PC-3 (cell line): ENCODE measurements around the gene SLC25A21. TPM values are rescaled to one million over a fixed set of nuclear protein-coding genes. Genes with fewer than 3 reads are reported as not detected.

Source experiments
- ATAC-seq: fragments of 200-7000 bp; cut with Tn5 transposase; 2 replicates; pipeline ENCODE4 v1.9.1; 2020; ENCODE audit warnings: mild to moderate bottlenecking, moderate library complexity
- BruUV-seq: library from RNA; stranded (reverse); fragments of 400-500 nt; replicated peaks from 2 replicates; lab custom pipeline; 2021; lab: Mats Ljungman, UMichigan
- CTCF ChIA-PET: fragments of 300-600 bp; sonication (Branson Sonifier 250); formaldehyde crosslinking; loops from one replicate; lab custom pipeline; 2022; ENCODE audit warnings: antibody characterized with exemption; lab: Charles Lee
- POLR2A ChIA-PET: fragments of 300-600 bp; sonication (Branson Sonifier 250); formaldehyde crosslinking; loops from one replicate; lab custom pipeline; 2022; ENCODE audit warnings: antibody characterized with exemption; ENCODE audit not compliant: unreplicated experiment; lab: Charles Lee
- DNase-seq: peaks from one replicate; pipeline ENCODE4 v3.0.0-alpha.2; 2015
- H2AFZ ChIP-seq: fragments of 300-600 bp; sonication (generic); 2 replicates; pipeline ENCODE4 v1.6.0; 2016; ENCODE audit warnings: antibody characterized with exemption, low read length
- H3F3A ChIP-seq: fragments of 300-600 bp; sonication (generic); one replicate; pipeline ENCODE4 v1.6.0; 2017; ENCODE audit warnings: antibody characterized with exemption, low read length, control low read depth, mild to moderate bottlenecking; ENCODE audit not compliant: unreplicated experiment
- H3K27ac ChIP-seq: fragments of 300-600 bp; sonication (generic); 2 replicates; pipeline ENCODE4 v1.5.1; 2016; ENCODE audit warnings: mild to moderate bottlenecking, low read length
- H3K27me3 ChIP-seq: fragments of 300-600 bp; sonication (generic); 2 replicates; pipeline ENCODE4 v1.6.1; 2016; ENCODE audit warnings: low read length, mixed read lengths
- H3K36me3 ChIP-seq: fragments of 300-600 bp; sonication (generic); 2 replicates; pipeline ENCODE4 v1.6.1; 2016; ENCODE audit warnings: low read depth, mixed run types, low read length, mixed read lengths
- H3K4me1 ChIP-seq: fragments of 300-600 bp; sonication (generic); 2 replicates; pipeline ENCODE4 v1.5.1; 2016; ENCODE audit warnings: low read length; ENCODE audit not compliant: insufficient read depth
- H3K4me2 ChIP-seq: fragments of 300-600 bp; sonication (generic); 2 replicates; pipeline ENCODE4 v1.6.0; 2016; ENCODE audit warnings: low read length
- H3K4me3 ChIP-seq: fragments of 300-600 bp; sonication (generic); 2 replicates; pipeline ENCODE4 v1.5.1; 2016; ENCODE audit warnings: mild to moderate bottlenecking, low read length, mixed read lengths
- H3K79me2 ChIP-seq: fragments of 300-600 bp; sonication (generic); 2 replicates; pipeline ENCODE4 v1.6.1; 2017; ENCODE audit warnings: low read length, mixed read lengths
- H3K9ac ChIP-seq: fragments of 300-600 bp; sonication (generic); 2 replicates; pipeline ENCODE4 v1.6.0; 2016; ENCODE audit warnings: mild to moderate bottlenecking, low read length
- H3K9me2 ChIP-seq: fragments of 300-600 bp; sonication (generic); replicated peaks from 2 replicates; pipeline ENCODE4 v1.6.1; 2016; ENCODE audit warnings: mixed run types, low read length, mixed read lengths
- H3K9me3 ChIP-seq: fragments of 300-600 bp; sonication (generic); 2 replicates; pipeline ENCODE4 v1.6.1; 2016; ENCODE audit warnings: low read length, mixed read lengths
- H4K20me1 ChIP-seq: fragments of 300-600 bp; sonication (generic); 2 replicates; pipeline ENCODE4 v1.6.1; 2016; ENCODE audit warnings: low read length, mixed read lengths
- CTCF ChIP-seq: fragments of 300-600 bp; sonication (generic); conservative IDR thresholded peaks from 2 replicates; pipeline ENCODE4 v1.5.1; 2017; ENCODE audit warnings: antibody characterized with exemption, low read depth, mild to moderate bottlenecking, low read length
- EZH2 ChIP-seq: fragments of 300-600 bp; sonication (generic); IDR thresholded peaks from one replicate; pipeline ENCODE4 v1.6.1; 2017; ENCODE audit warnings: antibody characterized with exemption, mild to moderate bottlenecking, low read length; ENCODE audit not compliant: unreplicated experiment
- EZH2phosphoT487 ChIP-seq: fragments of 300-600 bp; sonication (generic); IDR thresholded peaks from 2 replicates; pipeline ENCODE4 v1.6.1; 2018; ENCODE audit warnings: mild to moderate bottlenecking, antibody characterized with exemption, low read length, borderline replicate concordance
- intact Hi-C: fragments of 100-400 bp; cut with micrococcal nuclease; formaldehyde crosslinking; loops from 2 replicates; pipeline ENCODE4 v1.9.0; 2023
- total RNA-seq: library from RNA; depleted of rRNA; stranded (reverse); fragments of >200 nt; gene quantifications from 2 replicates; pipeline ENCODE4 v1.2.3, GENCODE V29; 2014

SLC25A21 gene
- total RNA-seq, 1 experiment from 2014 or later = 0.87 TPM

- no peak overlapping the region for H3K27ac ChIP-seq
- no peak overlapping the region for H2AFZ ChIP-seq
- no peak overlapping the region for H3K4me3 ChIP-seq
- no peak overlapping the region for H3K4me2 ChIP-seq
- ATAC-seq (no peak), DNase-seq (no peak)
- H3K36me3 ChIP-seq = no peaks in the 10 kb centered on the region
- H3K79me2 ChIP-seq = no peaks in the 10 kb centered on the region
- intact Hi-C loops = no loop called here
- POLR2A ChIA-PET = no interaction called here
- H3K4me1 ChIP-seq = peaks cover 5% of the 10 kb centered on the region; the same call in 1 of the 2 replicates
- no TSS peak for BruUV-seq
- no peaks in the 10 kb centered on the region for H3K9me3 ChIP-seq
- no peaks in the 10 kb centered on the region for H3F3A ChIP-seq
- TF ChIP-seq CTCF = no peak
- no peak for TF ChIP-seq EZH2phosphoT487
- no peak for TF ChIP-seq EZH2
- CTCF ChIA-PET = no interaction called here
- no peaks in the 10 kb centered on the region for H4K20me1 ChIP-seq
- no peaks in the 10 kb centered on the region for H3K9me2 ChIP-seq
- no peaks in the 10 kb centered on the region for H3K27me3 ChIP-seq
- H3K9ac ChIP-seq = no peak overlapping the region
Observed at GRCh38 chr14:36925094-36925493, 247.3 kb downstream of the SLC25A21 start.

- no peaks in the 10 kb centered on the region for H3K27me3 ChIP-seq
- no peak overlapping the region for H3K4me3 ChIP-seq
- no TSS peak for BruUV-seq
- no peak overlapping the region for H3K9ac ChIP-seq
- POLR2A ChIA-PET = no interaction called here
- TF ChIP-seq EZH2phosphoT487 (no peak), EZH2 (no peak), CTCF (no peak)
- intact Hi-C loops = no loop called here
- peaks cover 10% of the 10 kb centered on the region; the same call in 1 of the 2 replicates for H3K4me1 ChIP-seq
- H4K20me1 ChIP-seq = no peaks in the 10 kb centered on the region
- no peak for ATAC-seq
- CTCF ChIA-PET = no interaction called here
- no peak overlapping the region for H2AFZ ChIP-seq
- no peaks in the 10 kb centered on the region for H3K9me3 ChIP-seq
- no peaks in the 10 kb centered on the region for H3K36me3 ChIP-seq
- no peaks in the 10 kb centered on the region for H3K79me2 ChIP-seq
- H3K9me2 ChIP-seq = no peaks in the 10 kb centered on the region
- DNase-seq = no peak
- no peak overlapping the region for H3K4me2 ChIP-seq
- no peak overlapping the region for H3K27ac ChIP-seq
- H3F3A ChIP-seq = no peaks in the 10 kb centered on the region
Observed at GRCh38 chr14:36916668-36917067, 255.7 kb downstream of the SLC25A21 start.

- Histone ChIP-seq H3K9ac (no peak overlapping the region), H3K79me2 (no peaks in the 10 kb centered on the region), H3F3A (no peaks in the 10 kb centered on the region), H3K27ac (no peak overlapping the region), H2AFZ (no peak overlapping the region), H3K36me3 (no peaks in the 10 kb centered on the region), H3K9me2 (no peaks in the 10 kb centered on the region), H3K27me3 (no peaks in the 10 kb centered on the region), H3K9me3 (no peaks in the 10 kb centered on the region), H3K4me1 (peaks cover 4% of the 10 kb centered on the region; the same call in 1 of the 2 replicates), H3K4me2 (no peak overlapping the region), H4K20me1 (no peaks in the 10 kb centered on the region), H3K4me3 (no peak overlapping the region)
- POLR2A ChIA-PET = no interaction called here
- intact Hi-C loops = no loop called here
- no peak for TF ChIP-seq EZH2
- no peak for TF ChIP-seq EZH2phosphoT487
- TF ChIP-seq CTCF = no peak
- no TSS peak for BruUV-seq
- ATAC-seq = peak; percentile 68
- DNase-seq = peak; percentile 21
- CTCF ChIA-PET = interaction anchor here (0.6 to 1.0 kb wide), 2 partner anchors 27 to 255 kb away, joined by 3 to 5 read pairs; no protein-coding TSS in a partner anchor
Observed at GRCh38 chr14:36915081-36915480, 257.3 kb downstream of the SLC25A21 start.
